DND-41 (cell line): Measurements from ENCODE around the gene RABGAP1.

Source experiments
- ATAC-seq: fragments of 200-7000 bp; cut with Tn5 transposase; 3 replicates; pipeline ENCODE4 v1.9.1; 2021; ENCODE audit warnings: low read depth; ENCODE audit not compliant: insufficient read depth
- DNase-seq: peaks from one replicate; pipeline ENCODE4 v3.0.0-alpha.2; 2020
- H2AFZ ChIP-seq: 2 replicates; pipeline ENCODE4 v1.6.0; 2012; ENCODE audit warnings: low read depth, low read length
- H3K27ac ChIP-seq: 2 replicates; pipeline ENCODE4 v1.5.1; 2012; ENCODE audit warnings: low read length, inconsistent platforms
- H3K27me3 ChIP-seq: fragments of 200-600 bp; sonication (generic); 2 replicates; pipeline ENCODE4 v1.6.0; 2012; ENCODE audit warnings: low read length, mild to moderate bottlenecking, inconsistent platforms; ENCODE audit not compliant: insufficient read depth, poor library complexity
- H3K36me3 ChIP-seq: 2 replicates; pipeline ENCODE4 v1.5.1; 2012; ENCODE audit warnings: low read length, inconsistent platforms; ENCODE audit not compliant: insufficient read depth
- H3K4me1 ChIP-seq: 2 replicates; pipeline ENCODE4 v1.5.1; 2012; ENCODE audit warnings: mild to moderate bottlenecking, low read length; ENCODE audit not compliant: insufficient read depth
- H3K4me2 ChIP-seq: 2 replicates; pipeline ENCODE4 v1.6.0; 2012; ENCODE audit warnings: mild to moderate bottlenecking, moderate library complexity, low read length, inconsistent platforms; ENCODE audit not compliant: insufficient read depth
- H3K4me3 ChIP-seq, 2 experiments: fragments of 200-600 bp in 1 of 2; shearing (Covaris generic) in 1 of 2; 2 replicates each; pipeline ENCODE4 v1.5.1; 2012 to 2016; ENCODE audit warnings: inconsistent platforms in 2 of 2, low read length in 2 of 2, mild to moderate bottlenecking in 2 of 2, low read depth in 1 of 2, moderate library complexity in 1 of 2
- H3K79me2 ChIP-seq: 2 replicates; pipeline ENCODE4 v1.6.0; 2012; ENCODE audit warnings: low read length, inconsistent platforms; ENCODE audit not compliant: insufficient read depth
- H3K9ac ChIP-seq: 2 replicates; pipeline ENCODE4 v1.6.0; 2012; ENCODE audit warnings: low read depth, mild to moderate bottlenecking, inconsistent platforms, low read length, moderate library complexity
- H3K9me3 ChIP-seq: 2 replicates; pipeline ENCODE4 v1.5.1; 2012; ENCODE audit warnings: low read length, moderate library complexity, mild to moderate bottlenecking, inconsistent platforms; ENCODE audit not compliant: insufficient read depth, severe bottlenecking
- H4K20me1 ChIP-seq: 2 replicates; pipeline ENCODE4 v1.6.0; 2012; ENCODE audit warnings: low read length; ENCODE audit not compliant: insufficient read depth
- CTCF ChIP-seq: IDR thresholded peaks from 2 replicates; pipeline ENCODE4 v1.5.1; 2012; ENCODE audit warnings: borderline replicate concordance, low read length, moderate library complexity, mild to moderate bottlenecking; ENCODE audit not compliant: poor library complexity, severe bottlenecking; ENCODE audit errors: extremely low read depth
- EZH2 ChIP-seq: IDR thresholded peaks from 3 replicates; pipeline ENCODE4 v1.6.1; 2012; ENCODE audit warnings: borderline replicate concordance, low read depth, mild to moderate bottlenecking, moderate library complexity, low read length, inconsistent platforms; ENCODE audit not compliant: severe bottlenecking

RABGAP1 gene

GRCh38 chr9:123040801-123041200 is 100.0 kb downstream of the RABGAP1 start:
- no peaks in the 10 kb centered on the region for H3K4me1 ChIP-seq
- H3K4me3 ChIP-seq: no peak overlapping the region
- H3K27ac ChIP-seq: no peak overlapping the region
- no peaks in the 10 kb centered on the region for H3K9me3 ChIP-seq
- H3K9ac ChIP-seq: no peak overlapping the region
- ATAC-seq: no peak
- H3K79me2 ChIP-seq: no peaks in the 10 kb centered on the region
- no peaks in the 10 kb centered on the region for H4K20me1 ChIP-seq
- no peak overlapping the region for H2AFZ ChIP-seq
- TF ChIP-seq CTCF (no peak), EZH2 (no peak)
- H3K4me2 ChIP-seq: no peak overlapping the region
- H3K27me3 ChIP-seq: no peaks in the 10 kb centered on the region
- no peak for DNase-seq
- no peaks in the 10 kb centered on the region for H3K36me3 ChIP-seq

GRCh38 chr9:123041489-123041888 is 100.7 kb downstream of the RABGAP1 start:
- Histone ChIP-seq H2AFZ (no peak overlapping the region), H3K27ac (no peak overlapping the region), H3K36me3 (no peaks in the 10 kb centered on the region), H3K9ac (no peak overlapping the region), H3K4me2 (no peak overlapping the region), H3K4me1 (no peaks in the 10 kb centered on the region), H3K9me3 (no peaks in the 10 kb centered on the region), H3K27me3 (no peaks in the 10 kb centered on the region), H3K79me2 (no peaks in the 10 kb centered on the region), H3K4me3 (no peak overlapping the region), H4K20me1 (no peaks in the 10 kb centered on the region)
- DNase-seq: no peak
- no peak for ATAC-seq
- TF ChIP-seq CTCF (no peak), EZH2 (no peak)

GRCh38 chr9:123043081-123043939 is 102.5 kb downstream of the RABGAP1 start:
- Histone ChIP-seq H3K27me3 (no peaks in the 10 kb centered on the region), H3K9me3 (no peaks in the 10 kb centered on the region), H3K4me3 (no peak overlapping the region), H3K4me2 (no peak overlapping the region), H3K4me1 (no peaks in the 10 kb centered on the region), H3K27ac (no peak overlapping the region), H4K20me1 (no peaks in the 10 kb centered on the region), H2AFZ (no peak overlapping the region), H3K36me3 (no peaks in the 10 kb centered on the region), H3K9ac (no peak overlapping the region), H3K79me2 (no peaks in the 10 kb centered on the region)
- ATAC-seq (no peak), DNase-seq (no peak)
- TF ChIP-seq CTCF (no peak), EZH2 (no peak)

GRCh38 chr9:123044586-123044985 is 103.8 kb downstream of the RABGAP1 start:
- Histone ChIP-seq H3K4me1 (no peaks in the 10 kb centered on the region), H2AFZ (no peak overlapping the region), H3K9ac (no peak overlapping the region), H3K4me2 (no peak overlapping the region), H3K36me3 (no peaks in the 10 kb centered on the region), H3K9me3 (no peaks in the 10 kb centered on the region), H3K27ac (no peak overlapping the region), H3K27me3 (no peaks in the 10 kb centered on the region), H3K4me3 (no peak overlapping the region), H4K20me1 (no peaks in the 10 kb centered on the region), H3K79me2 (no peaks in the 10 kb centered on the region)
- ATAC-seq: no peak
- TF ChIP-seq CTCF (no peak), EZH2 (no peak)
- no peak for DNase-seq
